Central memory CD8-positive, alpha-beta T cell (primary cell): ENCODE measurements around the gene GABRG3.

Experiments
- ATAC-seq: fragments of 150-1000 bp; cut with Tn5 transposase; replicated peaks from 2 replicates; pipeline ENCODE4 v1.10.0; 2022; ENCODE audit warnings: mild to moderate bottlenecking, moderate FRiP score, moderate number of reproducible peaks; ENCODE audit not compliant: poor library complexity, severe bottlenecking; ENCODE audit errors: extremely low read depth
- DNase-seq, 2 donors: peaks; one replicate each; pipeline ENCODE4 v3.0.0; 2021; ENCODE audit warnings: low spot score in 2 of 2
- H3K27ac Mint-ChIP-seq: one replicate; pipeline ENCODE4 v1.8.0; 2022; ENCODE audit warnings: low read depth, mild to moderate bottlenecking, moderate library complexity, mixed read lengths
- H3K27me3 Mint-ChIP-seq: one replicate; pipeline ENCODE4 v1.8.0; 2022; ENCODE audit warnings: mixed read lengths
- H3K36me3 Mint-ChIP-seq: one replicate; pipeline ENCODE4 v1.8.0; 2022; ENCODE audit warnings: mild to moderate bottlenecking, moderate library complexity, mixed read lengths; ENCODE audit not compliant: insufficient read depth
- H3K4me1 Mint-ChIP-seq: one replicate; pipeline ENCODE4 v1.8.0; 2022; ENCODE audit warnings: mixed read lengths
- H3K4me3 Mint-ChIP-seq: one replicate; pipeline ENCODE4 v1.8.0; 2022; ENCODE audit warnings: mild to moderate bottlenecking, moderate library complexity, mixed read lengths
- H3K9me3 Mint-ChIP-seq: one replicate; pipeline ENCODE4 v1.8.0; 2022; ENCODE audit warnings: mixed read lengths

The GABRG3 gene

DNA sequence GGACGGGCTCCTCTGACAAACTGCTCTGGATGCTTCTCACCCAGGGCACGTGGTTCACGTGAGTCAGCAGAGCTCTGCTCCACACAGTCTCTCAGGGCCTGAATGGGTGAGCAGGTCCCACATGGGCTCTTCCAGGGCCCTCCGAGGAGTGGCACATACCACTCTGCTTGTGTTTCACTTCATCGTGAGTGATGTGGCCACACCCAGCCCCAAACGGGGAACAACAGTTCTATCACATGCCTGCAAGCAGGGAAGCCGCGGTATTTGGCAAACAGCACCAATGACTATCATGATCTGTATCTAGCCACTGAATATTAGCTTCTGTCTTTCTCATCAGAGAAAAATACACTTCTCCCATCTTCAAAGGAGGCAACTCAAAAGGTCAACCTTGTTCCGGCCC is 352.8 kb downstream of the GABRG3 start:
- DNase-seq: no peak
- Mint-ChIP-seq H3K9me3 (peaks cover 27% of the 10 kb centered on the region), H3K36me3 (peaks cover 4% of the 10 kb centered on the region), H3K27ac (no peak overlapping the region), H3K27me3 (no peaks in the 10 kb centered on the region), H3K4me3 (no peak overlapping the region), H3K4me1 (no peaks in the 10 kb centered on the region)
- ATAC-seq: no peak

DNA sequence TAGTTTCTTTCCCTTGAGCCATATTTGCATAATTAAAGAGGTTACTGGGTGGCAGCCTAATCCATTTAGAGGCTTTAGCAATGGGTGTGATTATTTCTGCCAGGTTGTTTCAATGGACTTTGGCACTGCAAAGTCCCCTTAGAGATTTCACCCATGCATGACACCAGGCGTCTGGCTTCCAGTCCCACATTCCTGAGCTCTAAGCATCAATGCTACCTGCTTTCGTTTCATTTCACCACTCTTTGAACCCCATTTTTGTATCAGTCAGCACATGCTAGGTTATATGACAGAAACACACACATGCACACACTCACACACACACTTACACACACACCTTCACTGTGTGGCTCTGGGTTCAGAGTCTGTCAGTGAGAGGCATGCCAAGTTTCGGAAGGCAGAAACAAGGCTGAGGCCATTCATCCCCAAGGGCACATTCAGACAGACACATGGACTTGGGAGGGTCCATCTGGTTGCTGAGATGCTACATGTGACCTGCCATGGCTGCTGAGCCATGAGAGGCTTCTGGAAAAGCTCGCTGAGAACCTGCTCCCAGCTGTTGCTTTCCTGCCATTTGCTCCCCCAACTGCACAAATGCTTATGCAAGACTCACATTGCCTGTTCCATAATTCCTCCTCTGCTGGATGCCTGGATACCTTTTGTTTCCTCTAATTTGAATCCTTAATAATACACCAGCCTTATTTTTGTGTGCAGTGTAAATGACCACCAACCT is 354.1 kb downstream of the GABRG3 start:
- peaks cover 4% of the 10 kb centered on the region for H3K36me3 Mint-ChIP-seq
- H3K27ac Mint-ChIP-seq: no peak overlapping the region
- DNase-seq (no peak), ATAC-seq (no peak)
- H3K4me3 Mint-ChIP-seq: no peak overlapping the region
- H3K9me3 Mint-ChIP-seq: peaks cover 19% of the 10 kb centered on the region
- no peaks in the 10 kb centered on the region for H3K27me3 Mint-ChIP-seq
- H3K4me1 Mint-ChIP-seq: no peaks in the 10 kb centered on the region

DNA sequence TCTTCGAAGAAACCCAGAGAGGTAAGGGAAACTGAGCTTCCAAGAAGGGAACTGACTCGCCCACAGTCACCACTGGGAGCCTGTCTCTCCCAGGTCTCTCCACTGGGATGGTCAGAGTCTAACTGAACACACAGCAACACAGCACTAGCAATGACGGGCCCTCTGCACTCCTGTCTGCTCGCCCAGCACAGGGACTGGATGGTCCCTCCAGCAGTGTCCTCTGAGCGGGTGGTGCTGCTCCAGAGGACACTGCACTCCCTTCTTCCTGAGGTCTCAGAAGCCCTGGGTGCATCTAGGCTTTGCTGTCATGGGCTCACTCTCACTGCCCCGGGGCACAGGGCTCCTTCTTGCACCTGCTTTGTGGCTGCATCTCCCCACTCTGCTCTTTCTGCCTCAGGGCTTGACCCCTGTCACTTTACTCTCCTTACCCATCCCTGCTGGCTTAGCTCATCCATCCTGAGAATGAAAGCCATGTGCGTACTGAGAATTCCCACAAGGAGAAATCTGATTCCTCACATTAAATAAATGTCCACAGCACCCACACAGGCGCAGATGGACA is 356.6 kb downstream of the GABRG3 start:
- ATAC-seq (no peak), DNase-seq (no peak)
- peaks cover 19% of the 10 kb centered on the region for H3K9me3 Mint-ChIP-seq
- peaks cover 2% of the 10 kb centered on the region for H3K36me3 Mint-ChIP-seq
- H3K27ac Mint-ChIP-seq: no peak overlapping the region
- H3K27me3 Mint-ChIP-seq: no peaks in the 10 kb centered on the region
- H3K4me3 Mint-ChIP-seq: no peak overlapping the region
- no peaks in the 10 kb centered on the region for H3K4me1 Mint-ChIP-seq

DNA sequence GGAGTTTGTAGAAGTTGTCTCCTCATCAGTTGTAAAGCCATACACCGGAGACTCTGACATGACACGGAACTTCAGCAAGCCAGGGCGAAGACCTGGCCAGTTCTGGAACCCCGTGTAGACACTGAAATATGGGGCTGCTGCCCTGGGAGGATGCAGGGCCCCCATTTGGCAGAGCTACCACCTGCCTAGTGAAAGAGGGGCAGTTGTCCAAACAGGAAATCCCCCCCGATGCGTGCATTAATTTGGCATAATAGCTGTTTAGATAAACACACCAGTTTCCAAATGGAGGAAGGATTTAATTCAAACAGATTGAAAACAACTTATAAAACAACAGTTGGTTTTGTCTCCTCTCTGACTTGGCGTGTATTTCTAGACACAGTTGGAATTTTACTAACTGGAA is 357.2 kb downstream of the GABRG3 start:
- peaks cover 19% of the 10 kb centered on the region for H3K9me3 Mint-ChIP-seq
- DNase-seq (no peak), ATAC-seq (no peak)
- no peak overlapping the region for H3K4me3 Mint-ChIP-seq
- no peaks in the 10 kb centered on the region for H3K27me3 Mint-ChIP-seq
- H3K36me3 Mint-ChIP-seq: peaks cover 2% of the 10 kb centered on the region
- no peaks in the 10 kb centered on the region for H3K4me1 Mint-ChIP-seq
- H3K27ac Mint-ChIP-seq: no peak overlapping the region

DNA sequence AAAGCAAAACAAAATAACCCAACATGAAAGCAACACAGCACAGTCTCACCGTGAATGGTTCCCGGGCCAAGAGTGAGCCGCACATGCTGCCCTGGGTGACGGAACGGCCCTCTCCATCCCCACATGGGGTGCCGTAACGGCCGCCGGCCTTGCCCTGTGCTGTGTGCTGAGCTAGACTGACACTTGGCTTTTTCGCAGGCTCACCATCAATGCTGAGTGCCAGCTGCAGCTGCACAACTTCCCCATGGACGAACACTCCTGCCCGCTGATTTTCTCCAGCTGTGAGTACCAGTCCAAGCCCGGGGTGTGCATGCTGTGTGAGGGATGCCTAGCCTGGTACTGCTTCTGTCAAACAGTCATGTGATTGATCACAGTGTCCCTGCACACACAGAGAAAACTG is 357.6 kb downstream of the GABRG3 start:
- H3K4me3 Mint-ChIP-seq: no peak overlapping the region
- no peaks in the 10 kb centered on the region for H3K4me1 Mint-ChIP-seq
- DNase-seq (no peak), ATAC-seq (no peak)
- peaks cover 2% of the 10 kb centered on the region for H3K36me3 Mint-ChIP-seq
- H3K9me3 Mint-ChIP-seq: peaks cover 17% of the 10 kb centered on the region
- H3K27ac Mint-ChIP-seq: no peak overlapping the region
- H3K27me3 Mint-ChIP-seq: no peaks in the 10 kb centered on the region

DNA sequence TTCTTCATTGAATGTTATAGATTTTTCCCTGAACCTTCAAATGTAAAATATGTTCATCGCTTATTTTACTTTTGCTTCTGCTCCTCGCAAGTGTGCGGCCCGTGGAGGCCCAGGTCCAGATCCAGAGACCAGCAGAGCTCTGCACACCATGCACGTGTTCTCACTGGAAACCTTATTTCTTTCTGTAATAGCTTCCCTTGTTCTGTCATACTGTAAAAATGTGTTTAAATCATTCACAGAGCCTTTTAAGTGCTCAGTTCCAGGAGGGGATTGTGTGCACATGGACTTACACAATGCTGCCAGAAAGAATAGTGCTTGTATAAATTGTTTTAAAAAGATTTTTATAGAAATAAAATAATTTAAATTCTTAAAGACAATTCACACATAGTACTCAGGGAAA is 359.3 kb downstream of the GABRG3 start:
- DNase-seq (no peak), ATAC-seq (no peak)
- Mint-ChIP-seq H3K4me3 (no peak overlapping the region), H3K27ac (no peak overlapping the region), H3K27me3 (no peaks in the 10 kb centered on the region), H3K36me3 (peaks cover 2% of the 10 kb centered on the region), H3K9me3 (peaks cover 8% of the 10 kb centered on the region), H3K4me1 (no peaks in the 10 kb centered on the region)

DNA sequence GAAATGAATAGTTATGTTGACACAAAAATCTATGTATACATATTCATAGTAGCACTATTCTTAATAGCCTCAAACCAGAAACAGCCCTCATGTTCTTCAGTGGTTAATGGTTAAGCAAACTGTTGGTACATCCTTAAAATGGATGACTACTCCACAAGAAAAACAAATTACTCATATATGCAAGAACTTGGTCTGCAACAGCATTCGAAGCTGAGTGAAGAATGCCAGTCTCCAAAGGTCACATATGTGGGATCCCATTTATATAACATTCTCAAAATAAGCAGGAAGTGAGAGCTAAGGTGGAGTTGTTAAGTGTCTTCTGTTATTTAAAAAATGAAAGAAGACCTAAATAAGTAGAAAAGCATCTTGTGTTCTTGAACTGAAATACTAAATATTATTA is 365.7 kb downstream of the GABRG3 start:
- Mint-ChIP-seq H3K36me3 (no peaks in the 10 kb centered on the region), H3K27me3 (no peaks in the 10 kb centered on the region), H3K4me1 (no peaks in the 10 kb centered on the region), H3K9me3 (peaks cover 14% of the 10 kb centered on the region), H3K4me3 (no peak overlapping the region), H3K27ac (no peak overlapping the region)
- no peak for ATAC-seq
- no peak for DNase-seq

DNA sequence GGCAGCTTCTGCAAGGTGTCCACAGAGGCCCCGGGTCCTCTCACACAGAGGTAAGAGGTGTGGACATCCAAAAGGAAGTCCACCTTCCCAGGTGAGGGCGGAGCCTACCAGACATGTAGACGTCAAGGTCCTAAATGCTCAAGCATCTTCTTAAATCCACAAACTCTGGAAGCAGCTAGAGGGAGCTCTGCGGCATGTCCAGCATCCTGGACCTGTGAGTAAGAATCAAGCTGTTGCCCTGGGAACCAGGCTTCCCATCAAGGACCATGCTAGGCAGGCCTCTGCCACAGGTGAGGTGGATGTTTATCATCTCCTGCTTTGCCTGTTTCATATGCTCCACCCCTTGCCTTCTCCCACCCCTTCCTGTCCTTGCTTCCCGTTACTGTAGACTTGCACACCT is 368.2 kb downstream of the GABRG3 start:
- peaks cover 15% of the 10 kb centered on the region for H3K9me3 Mint-ChIP-seq
- no peak overlapping the region for H3K4me3 Mint-ChIP-seq
- H3K4me1 Mint-ChIP-seq: no peaks in the 10 kb centered on the region
- H3K27ac Mint-ChIP-seq: no peak overlapping the region
- H3K36me3 Mint-ChIP-seq: no peaks in the 10 kb centered on the region
- ATAC-seq (no peak), DNase-seq (no peak)
- H3K27me3 Mint-ChIP-seq: no peaks in the 10 kb centered on the region

DNA sequence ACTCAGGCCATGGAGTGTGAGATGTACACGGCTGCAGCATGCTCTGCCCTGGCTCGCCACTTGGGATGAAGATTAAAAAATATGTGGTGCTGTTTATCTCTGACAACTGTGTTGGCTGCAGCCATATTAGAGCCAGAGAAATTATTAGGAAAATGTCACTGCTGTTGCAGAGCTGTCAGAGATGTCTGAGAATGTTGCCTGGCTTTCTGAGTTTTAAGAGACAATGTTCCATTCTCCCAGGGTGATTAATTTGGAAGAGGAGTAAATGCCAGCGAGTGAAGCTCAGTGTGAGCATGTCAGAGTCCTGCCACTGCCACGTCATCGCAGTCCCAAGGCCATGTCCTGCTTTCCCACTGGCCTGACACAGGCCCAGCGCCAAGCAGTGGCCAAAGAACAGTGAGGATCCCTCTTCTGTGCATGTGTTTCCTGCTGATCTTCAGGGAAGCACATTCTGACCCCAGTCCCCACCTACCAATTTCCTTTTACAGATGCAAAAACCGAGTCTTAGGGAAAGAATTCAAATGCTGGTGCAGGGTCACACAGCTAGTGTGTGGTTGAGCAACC is 370.9 kb downstream of the GABRG3 start:
- DNase-seq: no peak

DNA sequence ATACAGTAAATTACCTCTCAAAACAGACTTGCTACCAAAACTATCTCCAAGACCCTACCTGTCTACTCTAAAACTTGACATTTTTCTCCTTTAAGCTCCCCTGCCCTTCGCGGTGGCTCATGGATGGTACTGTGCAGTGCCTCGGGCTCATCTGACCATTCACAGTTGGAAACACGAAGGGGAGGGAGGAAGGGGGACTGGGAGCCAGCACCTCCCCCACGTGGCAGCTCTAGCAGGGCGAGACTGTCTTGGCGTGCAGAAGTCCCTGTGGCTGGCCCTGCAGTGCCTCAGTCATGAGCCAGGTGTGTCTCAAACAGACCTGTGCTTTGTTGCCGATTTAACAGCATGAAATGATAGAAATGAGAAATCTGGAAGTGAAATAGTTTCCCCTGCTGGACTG is 372.0 kb downstream of the GABRG3 start:
- no peak for ATAC-seq
- no peak for DNase-seq
- H3K27ac Mint-ChIP-seq: no peak overlapping the region
- H3K9me3 Mint-ChIP-seq: peaks cover 4% of the 10 kb centered on the region
- H3K27me3 Mint-ChIP-seq: no peaks in the 10 kb centered on the region
- no peaks in the 10 kb centered on the region for H3K4me1 Mint-ChIP-seq
- H3K36me3 Mint-ChIP-seq: no peaks in the 10 kb centered on the region
- no peak overlapping the region for H3K4me3 Mint-ChIP-seq

More for the DNA sequence above, 370.9 kb downstream of the GABRG3 start:
- no peak for ATAC-seq
- H3K4me3 Mint-ChIP-seq: no peak overlapping the region
- H3K9me3 Mint-ChIP-seq: peaks cover 4% of the 10 kb centered on the region
- no peak overlapping the region for H3K27ac Mint-ChIP-seq
- H3K27me3 Mint-ChIP-seq: no peaks in the 10 kb centered on the region
- no peaks in the 10 kb centered on the region for H3K4me1 Mint-ChIP-seq
- H3K36me3 Mint-ChIP-seq: no peaks in the 10 kb centered on the region

DNA sequence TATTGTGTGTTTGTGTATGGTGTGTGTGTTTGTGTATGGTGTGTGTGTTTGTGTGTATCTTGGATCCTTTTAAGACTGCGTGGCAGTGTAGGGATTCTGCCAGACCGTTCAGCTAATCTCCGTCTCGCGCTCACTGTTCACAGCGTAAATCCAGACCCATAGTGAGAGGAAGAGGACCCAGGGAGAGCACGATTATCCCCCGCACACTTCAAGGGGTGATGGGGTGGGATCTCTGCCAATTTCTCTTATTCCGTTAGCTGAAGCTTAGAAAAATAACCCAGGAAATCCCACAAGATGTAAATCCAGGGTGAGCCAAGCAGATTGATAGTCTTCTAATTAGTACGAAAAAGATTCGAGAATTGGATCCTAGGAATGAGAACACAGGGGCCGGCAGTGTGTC is 381.2 kb downstream of the GABRG3 start:
- no peak overlapping the region for H3K27ac Mint-ChIP-seq
- no peaks in the 10 kb centered on the region for H3K36me3 Mint-ChIP-seq
- H3K4me1 Mint-ChIP-seq: no peaks in the 10 kb centered on the region
- H3K27me3 Mint-ChIP-seq: no peaks in the 10 kb centered on the region
- DNase-seq (no peak), ATAC-seq (no peak)
- H3K4me3 Mint-ChIP-seq: no peak overlapping the region
- H3K9me3 Mint-ChIP-seq: peaks cover 3% of the 10 kb centered on the region

DNA sequence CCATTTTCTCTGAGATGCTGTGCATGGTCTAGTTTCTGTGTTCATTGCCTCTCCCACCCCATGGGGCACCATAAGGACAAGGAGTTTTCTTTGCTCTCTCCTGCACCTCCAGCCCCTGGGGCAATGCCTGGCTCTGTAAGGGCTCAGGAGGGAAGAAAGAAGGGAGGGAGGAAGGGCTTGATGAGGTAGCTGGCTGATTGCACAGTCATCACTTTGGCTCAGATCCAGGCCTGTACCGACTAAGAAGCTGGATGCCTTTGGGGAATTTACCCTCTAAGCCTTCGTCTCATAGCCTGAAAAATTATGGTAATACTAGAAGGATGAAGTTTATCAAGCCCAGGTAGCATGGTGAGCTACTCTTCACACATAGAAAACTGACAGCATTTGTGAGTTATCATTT is 382.9 kb downstream of the GABRG3 start:
- ATAC-seq (no peak), DNase-seq (no peak)
- Mint-ChIP-seq H3K36me3 (no peaks in the 10 kb centered on the region), H3K4me3 (no peak overlapping the region), H3K4me1 (no peaks in the 10 kb centered on the region), H3K27ac (no peak overlapping the region), H3K9me3 (peaks cover 5% of the 10 kb centered on the region), H3K27me3 (no peaks in the 10 kb centered on the region)

DNA sequence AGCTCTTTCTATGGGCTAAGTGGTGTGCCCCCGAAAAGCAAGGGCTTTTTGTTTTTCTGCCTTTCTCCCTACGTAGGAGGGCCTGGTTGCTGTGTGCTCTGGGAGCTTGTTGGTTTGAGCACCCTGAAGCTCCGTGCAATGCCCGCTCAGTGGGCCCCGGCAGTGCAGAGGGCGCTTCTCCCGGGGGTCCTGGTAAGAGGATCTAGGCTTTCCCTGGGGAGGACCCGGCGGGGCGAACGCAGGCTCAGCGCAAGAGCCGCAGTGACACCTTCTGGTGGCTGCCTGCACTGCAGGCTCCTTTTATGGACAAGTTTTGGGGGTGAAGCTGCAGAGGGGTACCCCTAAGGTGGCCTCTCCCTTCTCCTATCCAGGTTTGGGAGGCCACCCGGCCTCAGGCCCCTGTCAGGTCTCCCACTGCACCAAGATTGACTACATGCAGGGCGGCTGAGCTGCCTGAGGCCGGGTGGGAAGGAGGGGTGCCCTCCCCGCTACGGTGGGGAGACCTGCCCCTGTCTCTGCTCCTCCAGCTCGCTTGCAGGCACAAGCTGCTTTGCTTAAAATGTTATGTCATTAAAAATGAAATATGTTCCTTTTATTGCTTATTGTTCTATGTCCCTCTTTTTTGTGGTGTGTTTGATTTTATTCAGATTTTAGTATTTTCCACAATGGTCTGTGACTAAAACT is 387.9 kb downstream of the GABRG3 start:
- H3K4me1 Mint-ChIP-seq: no peaks in the 10 kb centered on the region
- ATAC-seq (no peak), DNase-seq (no peak)
- peaks cover 15% of the 10 kb centered on the region for H3K9me3 Mint-ChIP-seq
- H3K36me3 Mint-ChIP-seq: no peaks in the 10 kb centered on the region
- no peaks in the 10 kb centered on the region for H3K27me3 Mint-ChIP-seq
- no peak overlapping the region for H3K27ac Mint-ChIP-seq
- no peak overlapping the region for H3K4me3 Mint-ChIP-seq
